ENCODE data around the gene CRYBA2. TPM values are rescaled to one million over a fixed set of nuclear protein-coding genes. Genes with fewer than 3 reads are reported as not detected.

CRYBA2 gene
- total and polyA plus RNA-seq, 8 donors = 3.7 to 314 (median 13.2) TPM

DNA sequence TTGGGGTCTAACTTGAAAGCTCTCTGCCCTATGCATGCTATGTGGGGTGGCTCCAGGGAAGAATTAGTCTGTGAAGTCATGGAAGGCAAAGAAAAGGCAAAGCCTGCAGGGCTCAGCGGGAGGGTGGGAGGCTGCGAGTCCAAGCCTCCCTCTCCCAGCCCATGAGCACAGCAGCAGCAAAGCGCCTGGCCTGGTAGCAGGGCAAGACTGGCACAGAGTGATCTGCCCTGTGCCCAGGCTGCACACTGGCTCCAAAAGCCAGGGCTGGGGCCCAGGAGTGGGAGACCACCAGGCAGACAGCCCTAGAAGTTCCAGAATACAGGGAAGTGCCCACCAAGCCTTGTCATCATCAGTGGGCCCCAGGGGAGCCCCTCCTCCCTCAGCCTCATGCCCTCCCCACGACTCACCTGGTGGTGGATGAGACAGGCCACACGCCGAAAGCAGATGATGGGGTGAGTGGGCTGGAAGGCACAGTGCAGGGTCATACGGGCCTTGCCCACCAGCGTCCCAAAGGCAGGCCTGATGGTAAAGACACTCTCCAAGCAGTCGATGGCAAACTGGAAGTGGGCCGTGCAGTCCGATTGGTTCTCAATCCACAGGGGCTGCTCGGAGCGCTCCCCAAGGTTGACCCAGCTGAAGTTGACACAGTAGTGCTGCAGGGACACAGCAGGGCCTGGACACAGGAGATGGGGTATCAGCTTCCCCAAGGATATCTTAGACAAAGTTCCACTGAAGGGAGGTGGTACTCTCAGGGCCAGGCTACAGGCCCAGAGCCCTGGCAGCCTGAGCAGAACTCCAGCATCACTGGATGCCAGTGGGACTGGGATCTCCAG, 36.0 kb upstream of the CRYBA2 start:
- no peak for FAIRE-seq
- 63 to 71% methylated on average over 13 of the region's 13 CpGs for WGBS, 2 donors
- no peaks in the 10 kb centered on the region for H3K36me3 ChIP-seq
- H3K4me3 ChIP-seq = no peak overlapping the region
- H3K4me1 ChIP-seq = no peaks in the 10 kb centered on the region
- H3K9me3 ChIP-seq = no peaks in the 10 kb centered on the region
- intact Hi-C loops (cut with DNase I) = loop anchor here in 1 of 3 donors (10.0 kb wide), 1 partner anchor 126 kb away; no protein-coding TSS in a partner anchor
- H3K27me3 ChIP-seq = peaks cover 0 to 5% (median 0%) of the 10 kb centered on the region in 4 donors
- H3K27ac ChIP-seq = no peak overlapping the region
- peak in 1 of 4 donors; percentile 15 for ATAC-seq
- TF ChIP-seq, protein P1, sequence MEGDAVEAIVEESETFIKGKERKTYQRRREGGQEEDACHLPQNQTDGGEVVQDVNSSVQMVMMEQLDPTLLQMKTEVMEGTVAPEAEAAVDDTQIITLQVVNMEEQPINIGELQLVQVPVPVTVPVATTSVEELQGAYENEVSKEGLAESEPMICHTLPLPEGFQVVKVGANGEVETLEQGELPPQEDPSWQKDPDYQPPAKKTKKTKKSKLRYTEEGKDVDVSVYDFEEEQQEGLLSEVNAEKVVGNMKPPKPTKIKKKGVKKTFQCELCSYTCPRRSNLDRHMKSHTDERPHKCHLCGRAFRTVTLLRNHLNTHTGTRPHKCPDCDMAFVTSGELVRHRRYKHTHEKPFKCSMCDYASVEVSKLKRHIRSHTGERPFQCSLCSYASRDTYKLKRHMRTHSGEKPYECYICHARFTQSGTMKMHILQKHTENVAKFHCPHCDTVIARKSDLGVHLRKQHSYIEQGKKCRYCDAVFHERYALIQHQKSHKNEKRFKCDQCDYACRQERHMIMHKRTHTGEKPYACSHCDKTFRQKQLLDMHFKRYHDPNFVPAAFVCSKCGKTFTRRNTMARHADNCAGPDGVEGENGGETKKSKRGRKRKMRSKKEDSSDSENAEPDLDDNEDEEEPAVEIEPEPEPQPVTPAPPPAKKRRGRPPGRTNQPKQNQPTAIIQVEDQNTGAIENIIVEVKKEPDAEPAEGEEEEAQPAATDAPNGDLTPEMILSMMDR (IDR thresholded peaks at IDR 0.05) = no peak
- no peak for DNase-seq

DNA sequence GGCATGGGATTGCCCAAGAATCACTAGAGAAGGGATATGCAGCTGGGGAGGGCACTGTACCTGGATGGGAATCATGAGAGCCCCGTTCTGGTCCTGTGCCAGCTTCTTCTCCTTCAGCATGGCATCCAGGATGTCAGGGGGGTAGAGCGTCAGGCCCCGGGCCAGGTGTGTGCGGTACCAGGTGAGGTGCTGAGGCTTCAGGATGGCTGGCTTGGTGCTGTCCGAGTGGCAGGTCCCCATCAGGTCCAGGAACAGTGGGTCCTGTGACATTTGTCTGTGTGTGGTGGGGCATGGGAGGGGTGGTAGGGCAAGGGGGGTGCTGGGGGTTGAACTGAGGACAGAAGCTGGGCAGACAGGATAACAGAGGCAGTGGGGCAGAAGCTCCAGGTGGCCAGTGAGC, 34.9 kb upstream of the CRYBA2 start:
- ATAC-seq (no peak), FAIRE-seq (no peak), DNase-seq (no peak)
- intact Hi-C loops (cut with DNase I) = loop anchor here in 1 of 3 donors (10.0 kb wide), 1 partner anchor 127 kb away; no protein-coding TSS in a partner anchor
- TF ChIP-seq, protein P1 (IDR thresholded peaks at IDR 0.05) = no peak
- Histone ChIP-seq H3K4me3 (no peak overlapping the region), H3K4me1 (no peaks in the 10 kb centered on the region), H3K36me3 (no peaks in the 10 kb centered on the region), H3K27me3 (no peaks in the 10 kb centered on the region), H3K9me3 (no peaks in the 10 kb centered on the region), H3K27ac (no peak overlapping the region)
- WGBS, 2 donors = 59 to 70% methylated on average over 5 of the region's 5 CpGs

DNA sequence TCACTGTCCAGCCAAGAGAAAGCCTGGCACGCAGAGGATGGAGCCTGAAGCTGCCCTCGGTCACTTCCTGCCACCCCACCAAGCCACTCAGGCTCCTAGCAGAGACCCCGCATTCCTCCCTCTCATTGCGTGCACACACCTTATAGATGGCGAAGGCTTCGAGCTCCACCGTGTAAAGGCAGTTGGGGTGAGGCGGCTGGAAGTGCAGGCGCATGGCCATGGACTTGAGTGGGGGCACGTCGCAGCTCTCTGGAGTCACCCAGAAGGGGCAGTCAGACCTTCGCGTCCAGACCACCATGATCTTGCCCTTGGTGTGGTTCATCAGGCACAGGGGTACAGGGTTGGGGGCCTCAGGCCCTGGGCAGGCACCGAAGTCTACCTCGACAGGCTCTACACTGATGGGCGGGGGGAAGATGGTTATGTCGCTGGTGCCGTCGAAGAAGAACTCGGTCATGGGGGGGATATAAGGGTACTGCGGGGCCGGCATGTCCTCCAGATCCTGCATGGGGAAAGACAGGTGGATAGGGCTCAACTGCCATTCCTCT, 34.4 kb upstream of the CRYBA2 start:
- FAIRE-seq = no peak
- WGBS, 2 donors = 81 to 88% methylated on average over 22 of the region's 22 CpGs
- H3K27ac ChIP-seq = no peak overlapping the region
- no peak for ATAC-seq
- no peaks in the 10 kb centered on the region for H3K9me3 ChIP-seq
- H3K4me1 ChIP-seq = no peaks in the 10 kb centered on the region
- H3K36me3 ChIP-seq = no peaks in the 10 kb centered on the region
- no peaks in the 10 kb centered on the region for H3K27me3 ChIP-seq
- no peak overlapping the region for H3K4me3 ChIP-seq
- intact Hi-C loops (cut with DNase I) = loop anchor here in 1 of 3 donors (10.0 kb wide), 1 partner anchor 127 kb away; no protein-coding TSS in a partner anchor
- TF ChIP-seq, protein P1 (IDR thresholded peaks at IDR 0.05) = no peak
- no peak for DNase-seq

DNA sequence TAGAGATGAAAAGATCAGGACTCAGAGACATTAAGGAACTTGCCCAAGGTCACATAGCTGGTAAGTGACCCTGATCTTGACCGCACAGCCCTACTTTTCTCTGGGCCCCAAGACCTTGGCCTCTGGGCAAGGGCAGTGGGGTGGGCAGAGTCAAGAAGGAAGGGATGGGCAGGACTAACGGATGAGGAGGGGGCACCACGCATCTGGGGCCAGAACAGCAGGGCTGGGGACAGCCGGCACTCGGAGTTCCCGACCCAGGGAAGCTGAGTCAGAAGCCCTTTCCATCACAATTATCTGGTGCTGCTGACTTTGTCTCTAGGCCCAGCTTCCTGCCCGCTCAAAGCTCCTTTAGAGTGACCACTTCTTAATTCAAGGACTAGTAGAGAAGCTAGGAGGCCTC, 33.7 kb upstream of the CRYBA2 start:
- intact Hi-C loops (cut with DNase I) = loop anchor here in 1 of 3 donors (10.0 kb wide), 1 partner anchor 128 kb away; no protein-coding TSS in a partner anchor
- DNase-seq (no peak), ATAC-seq (no peak), FAIRE-seq (no peak)
- TF ChIP-seq, protein P1 (IDR thresholded peaks at IDR 0.05) = no peak
- no peak overlapping the region for H3K4me3 ChIP-seq
- H3K27ac ChIP-seq = no peak overlapping the region
- H3K9me3 ChIP-seq = no peaks in the 10 kb centered on the region
- no peaks in the 10 kb centered on the region for H3K27me3 ChIP-seq
- 65 to 73% methylated on average over 7 of the region's 7 CpGs for WGBS, 2 donors
- H3K4me1 ChIP-seq = no peaks in the 10 kb centered on the region
- no peaks in the 10 kb centered on the region for H3K36me3 ChIP-seq

All from pancreas (tissue), 10 donors.